Measurements from ENCODE around the gene CACNA1S. TPM values are rescaled to one million over a fixed set of nuclear protein-coding genes. Genes with fewer than 3 reads are reported as not detected.

CACNA1S gene
- polyA plus RNA-seq, 1 of the 3 experiments (the other 2 are of a cell fraction): not detected

DNA sequence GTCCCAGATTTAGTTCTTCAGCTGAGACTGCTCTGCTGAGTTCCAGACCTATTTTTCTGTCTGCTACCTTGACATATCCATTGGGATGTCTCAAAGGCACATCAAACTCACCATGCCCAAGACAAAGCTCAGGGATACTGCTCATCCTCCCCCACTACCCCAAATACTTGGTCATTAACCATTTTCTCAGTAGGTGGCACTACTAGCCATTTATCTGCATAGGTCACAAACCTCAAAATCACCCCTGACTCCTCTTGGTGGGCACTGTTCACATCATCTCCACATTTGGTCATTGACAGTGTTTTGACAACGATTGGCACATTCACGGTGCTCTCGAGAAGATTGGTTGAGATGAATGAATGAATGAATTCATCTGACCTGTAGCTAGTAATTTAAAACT, 32.1 kb downstream of the CACNA1S start (continued):
- no peak for TF ChIP-seq MEF2A (IDR thresholded peaks at IDR 0.05; ENCODE audit: borderline replicate concordance, low read depth)

DNA sequence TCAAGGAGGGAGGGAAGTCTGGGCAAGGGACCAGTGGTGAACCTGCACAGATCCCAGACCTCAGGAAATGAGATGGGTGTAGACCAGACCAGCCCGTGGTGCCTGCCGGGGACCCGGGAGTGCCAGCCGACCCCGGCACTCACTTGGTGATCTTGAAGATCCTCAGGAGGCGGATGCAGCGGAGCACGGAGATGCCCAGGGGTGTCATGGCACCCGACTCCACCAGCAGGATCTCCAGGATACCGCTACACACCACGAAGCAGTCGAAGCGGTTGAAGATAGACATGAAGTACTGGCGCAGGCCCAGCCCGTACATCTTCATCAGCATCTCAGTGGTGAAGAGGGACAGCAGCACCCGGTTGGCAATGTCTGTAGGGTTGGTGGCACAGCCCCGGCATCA, 34.5 kb downstream of the CACNA1S start:
- H3K4me1 ChIP-seq (ENCODE audit: control insufficient read depth in 1 of 2, insufficient read depth in 2 of 2, low read depth in 1 of 2, low read length in 1 of 2): no peaks in the 10 kb centered on the region
- no peak for DNase-seq
- no peaks in the 10 kb centered on the region for H3K9me3 ChIP-seq
- no peaks in the 10 kb centered on the region; the same call in 1 of the 2 replicates for H3K27me3 ChIP-seq (ENCODE audit: insufficient read depth)
- no peaks in the 10 kb centered on the region for H3K9me2 ChIP-seq
- ChIA-PET CTCF (interaction anchor here (0.8 to 0.9 kb wide), 2 partner anchors 37 to 106 kb away, joined by 3 read pairs; no protein-coding TSS in a partner anchor), POLR2A (no interaction called here)
- no peak overlapping the region for H3K4me3 ChIP-seq (ENCODE audit: low read depth in 2 of 2, low read length in 1 of 2)
- TF ChIP-seq, protein P1, sequence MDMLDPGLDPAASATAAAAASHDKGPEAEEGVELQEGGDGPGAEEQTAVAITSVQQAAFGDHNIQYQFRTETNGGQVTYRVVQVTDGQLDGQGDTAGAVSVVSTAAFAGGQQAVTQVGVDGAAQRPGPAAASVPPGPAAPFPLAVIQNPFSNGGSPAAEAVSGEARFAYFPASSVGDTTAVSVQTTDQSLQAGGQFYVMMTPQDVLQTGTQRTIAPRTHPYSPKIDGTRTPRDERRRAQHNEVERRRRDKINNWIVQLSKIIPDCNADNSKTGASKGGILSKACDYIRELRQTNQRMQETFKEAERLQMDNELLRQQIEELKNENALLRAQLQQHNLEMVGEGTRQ (IDR thresholded peaks at IDR 0.05; ENCODE audit: borderline replicate concordance, low read depth, low read length): no peak
- H3K36me3 ChIP-seq (replicated peaks in 1 of 2; ENCODE audit: control insufficient read depth in 1 of 2, insufficient read depth in 2 of 2, low read length in 1 of 2): no peaks in the 10 kb centered on the region
- H3K27ac ChIP-seq (ENCODE audit: low read depth in 2 of 2, low read length in 1 of 2): no peak overlapping the region
- 78% methylated on average over 16 of the region's 17 CpGs for WGBS (ENCODE audit: low lambda C conversion rate)
- no peak overlapping the region for H3K4me2 ChIP-seq
- H3F3A ChIP-seq (replicated peaks; ENCODE audit: insufficient read depth): no peaks in the 10 kb centered on the region
- H2AFZ ChIP-seq (ENCODE audit: low read depth): no peak overlapping the region
- no peak overlapping the region for H3K9ac ChIP-seq
- H4K20me1 ChIP-seq (ENCODE audit: insufficient read depth): no peaks in the 10 kb centered on the region
- H3K79me2 ChIP-seq (ENCODE audit: insufficient read depth): no peaks in the 10 kb centered on the region

DNA sequence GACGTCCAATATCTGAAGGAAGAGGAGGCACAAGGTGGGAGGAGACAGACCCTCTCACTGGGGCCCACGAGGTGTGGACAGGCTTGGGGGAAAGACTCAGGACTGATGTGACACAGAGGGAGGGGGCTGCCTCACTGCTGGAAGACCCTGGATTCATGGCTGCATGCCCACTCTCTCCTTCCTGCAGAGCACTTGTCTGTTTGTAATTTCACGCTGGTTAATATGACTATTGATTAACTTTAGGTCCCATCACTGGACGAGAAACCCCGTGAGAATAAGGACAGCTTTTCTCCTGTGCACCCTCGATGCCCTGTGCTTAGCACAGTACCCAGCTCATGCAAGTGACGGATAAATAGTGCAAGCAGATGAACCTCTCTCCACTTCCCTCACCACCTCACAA, 35.1 kb downstream of the CACNA1S start:
- Histone ChIP-seq H3F3A (replicated peaks; ENCODE audit: insufficient read depth) (no peaks in the 10 kb centered on the region), H3K4me2 (no peak overlapping the region), H3K27ac (ENCODE audit: low read depth in 2 of 2, low read length in 1 of 2) (no peak overlapping the region), H2AFZ (ENCODE audit: low read depth) (no peak overlapping the region), H3K79me2 (ENCODE audit: insufficient read depth) (no peaks in the 10 kb centered on the region), H4K20me1 (ENCODE audit: insufficient read depth) (no peaks in the 10 kb centered on the region), H3K4me1 (ENCODE audit: control insufficient read depth in 1 of 2, insufficient read depth in 2 of 2, low read depth in 1 of 2, low read length in 1 of 2) (no peaks in the 10 kb centered on the region), H3K27me3 (ENCODE audit: insufficient read depth) (peaks cover 4% of the 10 kb centered on the region; the same call in 1 of the 2 replicates), H3K9ac (no peak overlapping the region), H3K9me3 (no peaks in the 10 kb centered on the region), H3K4me3 (ENCODE audit: low read depth in 2 of 2, low read length in 1 of 2) (no peak overlapping the region), H3K9me2 (no peaks in the 10 kb centered on the region), H3K36me3 (replicated peaks in 1 of 2; ENCODE audit: control insufficient read depth in 1 of 2, insufficient read depth in 2 of 2, low read length in 1 of 2) (no peaks in the 10 kb centered on the region)
- WGBS (ENCODE audit: low lambda C conversion rate): 42% methylated on average over 7 of the region's 7 CpGs
- DNase-seq: no peak
- ChIA-PET CTCF (interaction anchor here (0.9 kb wide), 1 partner anchor 105 kb away, joined by 3 read pairs; no protein-coding TSS in a partner anchor), POLR2A (no interaction called here)
- TF ChIP-seq TEAD4 (IDR thresholded peaks at IDR 0.05; ENCODE audit: borderline replicate concordance, insufficient read depth): no peak
- TF ChIP-seq, protein P2, sequence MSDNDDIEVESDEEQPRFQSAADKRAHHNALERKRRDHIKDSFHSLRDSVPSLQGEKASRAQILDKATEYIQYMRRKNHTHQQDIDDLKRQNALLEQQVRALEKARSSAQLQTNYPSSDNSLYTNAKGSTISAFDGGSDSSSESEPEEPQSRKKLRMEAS (IDR thresholded peaks at IDR 0.05; ENCODE audit: low read depth): no peak
- no peak for TF ChIP-seq CHD2 (IDR thresholded peaks at IDR 0.05; ENCODE audit: low read length, partially characterized antibody)
- TF ChIP-seq FOXM1 (IDR thresholded peaks at IDR 0.05; ENCODE audit: low read depth): no peak
- no peak for TF ChIP-seq FOXJ3 (CRISPR knock-in tag; IDR thresholded peaks at IDR 0.05)
- TF ChIP-seq RXRA (IDR thresholded peaks at IDR 0.05; ENCODE audit: borderline replicate concordance, low read depth): no peak
- no peak for TF ChIP-seq NRF1 (IDR thresholded peaks at IDR 0.05; ENCODE audit: low read depth, low read length)
- no peak for TF ChIP-seq MXI1 (IDR thresholded peaks at IDR 0.05; ENCODE audit: low read depth, low read length)
- TF ChIP-seq, protein P1 (IDR thresholded peaks at IDR 0.05; ENCODE audit: borderline replicate concordance, low read depth, low read length): no peak
- TF ChIP-seq FOSL2 (IDR thresholded peaks at IDR 0.05; ENCODE audit: borderline replicate concordance, low read depth): no peak
- TF ChIP-seq TCF12 (IDR thresholded peaks at IDR 0.05): no peak
- no peak for TF ChIP-seq RFX5 (IDR thresholded peaks at IDR 0.05; ENCODE audit: low read length)
- TF ChIP-seq, protein P3, sequence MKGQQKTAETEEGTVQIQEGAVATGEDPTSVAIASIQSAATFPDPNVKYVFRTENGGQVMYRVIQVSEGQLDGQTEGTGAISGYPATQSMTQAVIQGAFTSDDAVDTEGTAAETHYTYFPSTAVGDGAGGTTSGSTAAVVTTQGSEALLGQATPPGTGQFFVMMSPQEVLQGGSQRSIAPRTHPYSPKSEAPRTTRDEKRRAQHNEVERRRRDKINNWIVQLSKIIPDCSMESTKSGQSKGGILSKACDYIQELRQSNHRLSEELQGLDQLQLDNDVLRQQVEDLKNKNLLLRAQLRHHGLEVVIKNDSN (IDR thresholded peaks at IDR 0.05; ENCODE audit: borderline replicate concordance, low read depth): no peak
- TF ChIP-seq, protein P4, sequence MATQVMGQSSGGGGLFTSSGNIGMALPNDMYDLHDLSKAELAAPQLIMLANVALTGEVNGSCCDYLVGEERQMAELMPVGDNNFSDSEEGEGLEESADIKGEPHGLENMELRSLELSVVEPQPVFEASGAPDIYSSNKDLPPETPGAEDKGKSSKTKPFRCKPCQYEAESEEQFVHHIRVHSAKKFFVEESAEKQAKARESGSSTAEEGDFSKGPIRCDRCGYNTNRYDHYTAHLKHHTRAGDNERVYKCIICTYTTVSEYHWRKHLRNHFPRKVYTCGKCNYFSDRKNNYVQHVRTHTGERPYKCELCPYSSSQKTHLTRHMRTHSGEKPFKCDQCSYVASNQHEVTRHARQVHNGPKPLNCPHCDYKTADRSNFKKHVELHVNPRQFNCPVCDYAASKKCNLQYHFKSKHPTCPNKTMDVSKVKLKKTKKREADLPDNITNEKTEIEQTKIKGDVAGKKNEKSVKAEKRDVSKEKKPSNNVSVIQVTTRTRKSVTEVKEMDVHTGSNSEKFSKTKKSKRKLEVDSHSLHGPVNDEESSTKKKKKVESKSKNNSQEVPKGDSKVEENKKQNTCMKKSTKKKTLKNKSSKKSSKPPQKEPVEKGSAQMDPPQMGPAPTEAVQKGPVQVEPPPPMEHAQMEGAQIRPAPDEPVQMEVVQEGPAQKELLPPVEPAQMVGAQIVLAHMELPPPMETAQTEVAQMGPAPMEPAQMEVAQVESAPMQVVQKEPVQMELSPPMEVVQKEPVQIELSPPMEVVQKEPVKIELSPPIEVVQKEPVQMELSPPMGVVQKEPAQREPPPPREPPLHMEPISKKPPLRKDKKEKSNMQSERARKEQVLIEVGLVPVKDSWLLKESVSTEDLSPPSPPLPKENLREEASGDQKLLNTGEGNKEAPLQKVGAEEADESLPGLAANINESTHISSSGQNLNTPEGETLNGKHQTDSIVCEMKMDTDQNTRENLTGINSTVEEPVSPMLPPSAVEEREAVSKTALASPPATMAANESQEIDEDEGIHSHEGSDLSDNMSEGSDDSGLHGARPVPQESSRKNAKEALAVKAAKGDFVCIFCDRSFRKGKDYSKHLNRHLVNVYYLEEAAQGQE (IDR thresholded peaks at IDR 0.05; ENCODE audit: low read depth, low read length): no peak
- TF ChIP-seq, protein P5, sequence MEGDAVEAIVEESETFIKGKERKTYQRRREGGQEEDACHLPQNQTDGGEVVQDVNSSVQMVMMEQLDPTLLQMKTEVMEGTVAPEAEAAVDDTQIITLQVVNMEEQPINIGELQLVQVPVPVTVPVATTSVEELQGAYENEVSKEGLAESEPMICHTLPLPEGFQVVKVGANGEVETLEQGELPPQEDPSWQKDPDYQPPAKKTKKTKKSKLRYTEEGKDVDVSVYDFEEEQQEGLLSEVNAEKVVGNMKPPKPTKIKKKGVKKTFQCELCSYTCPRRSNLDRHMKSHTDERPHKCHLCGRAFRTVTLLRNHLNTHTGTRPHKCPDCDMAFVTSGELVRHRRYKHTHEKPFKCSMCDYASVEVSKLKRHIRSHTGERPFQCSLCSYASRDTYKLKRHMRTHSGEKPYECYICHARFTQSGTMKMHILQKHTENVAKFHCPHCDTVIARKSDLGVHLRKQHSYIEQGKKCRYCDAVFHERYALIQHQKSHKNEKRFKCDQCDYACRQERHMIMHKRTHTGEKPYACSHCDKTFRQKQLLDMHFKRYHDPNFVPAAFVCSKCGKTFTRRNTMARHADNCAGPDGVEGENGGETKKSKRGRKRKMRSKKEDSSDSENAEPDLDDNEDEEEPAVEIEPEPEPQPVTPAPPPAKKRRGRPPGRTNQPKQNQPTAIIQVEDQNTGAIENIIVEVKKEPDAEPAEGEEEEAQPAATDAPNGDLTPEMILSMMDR (IDR thresholded peaks at IDR 0.05): no peak
- TF ChIP-seq GABPA (IDR thresholded peaks at IDR 0.05; ENCODE audit: low read depth): no peak
- no peak for TF ChIP-seq JUND (IDR thresholded peaks at IDR 0.05)
- no peak for TF ChIP-seq MEF2A (IDR thresholded peaks at IDR 0.05; ENCODE audit: borderline replicate concordance, low read depth)

Measured in SK-N-SH (cell line).